KG1 (cell line): ENCODE data around the gene PRDM16.

Source experiments
- DNase-seq: peaks from one replicate; lab custom pipeline; 2025; lab: John Stamatoyannopoulos, UW

The PRDM16 gene

DNA sequence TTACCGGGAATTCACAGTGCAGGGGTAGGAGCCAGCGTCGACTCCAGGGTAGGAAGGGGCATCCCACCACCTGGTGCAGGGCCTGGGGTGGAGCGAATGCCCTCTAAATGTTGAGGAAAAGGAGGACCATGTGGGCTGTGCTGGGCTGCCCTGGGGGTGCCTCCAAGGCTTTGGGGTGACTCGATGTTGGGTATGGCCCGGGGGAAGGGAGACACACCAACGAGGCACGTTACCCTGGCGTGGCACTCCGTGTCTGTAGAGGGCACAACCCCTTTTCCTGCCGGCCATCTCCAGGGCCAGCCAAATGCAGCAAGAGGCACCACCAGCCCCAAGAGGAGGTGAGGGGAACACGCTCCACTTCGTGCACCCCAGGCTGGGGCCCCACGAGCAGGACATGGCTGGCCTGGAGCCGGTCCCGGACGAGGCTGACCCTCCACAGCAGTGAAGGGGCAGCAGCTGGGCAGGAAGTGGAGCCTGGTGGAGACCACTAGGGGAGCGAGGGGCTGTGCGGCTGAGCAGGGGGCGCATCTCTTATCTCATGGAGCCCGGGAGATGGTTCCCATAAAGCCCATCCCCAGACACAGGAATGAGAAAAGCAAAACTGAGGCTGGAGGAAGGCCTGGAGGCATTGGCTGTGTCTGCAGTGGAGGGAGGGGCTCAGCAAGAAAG lies 36.5 kb upstream of the PRDM16 start:
- DNase-seq, result no peak

DNA sequence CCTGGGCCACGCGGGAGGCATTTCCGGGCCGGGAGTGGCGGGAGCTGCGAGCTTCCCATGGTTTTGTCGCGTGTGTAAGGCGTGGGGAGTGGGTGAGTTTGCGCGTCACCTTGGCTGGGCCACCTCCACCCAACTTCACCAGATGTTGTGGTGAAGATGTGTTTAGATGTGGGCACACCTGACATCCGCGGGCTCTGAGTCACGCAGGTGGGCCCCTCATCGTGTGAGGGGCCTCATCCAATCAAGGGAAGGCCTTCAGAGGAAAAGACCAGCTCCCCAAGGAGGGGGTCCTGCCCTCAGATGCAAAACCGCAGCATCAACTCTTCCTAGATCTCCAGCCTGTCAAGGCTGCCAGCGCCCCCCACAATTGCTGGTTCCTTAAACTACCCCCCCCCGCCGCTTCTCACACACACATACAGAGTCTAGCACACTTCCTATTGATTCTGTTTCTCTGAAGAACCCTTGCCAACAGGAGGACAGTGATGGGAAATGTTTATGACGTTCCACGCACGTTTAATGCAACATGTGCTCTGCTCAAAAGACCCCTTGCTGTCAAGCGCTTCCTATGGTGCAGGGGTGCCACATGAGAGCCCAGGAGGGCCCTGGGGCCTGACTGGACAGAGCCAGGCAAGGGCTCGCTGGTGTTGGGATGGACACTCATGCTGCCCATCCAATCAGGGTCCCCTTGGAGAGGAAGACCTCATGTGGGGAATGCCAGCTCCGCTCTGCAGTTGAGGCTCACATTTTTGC lies 35.8 kb upstream of the PRDM16 start:
- DNase-seq, result no peak

GRCh38 chr1:3033790-3034090 lies 35.3 kb upstream of the PRDM16 start:
- no peak for DNase-seq

- DNase-seq, result no peak
These were observed 34.8 kb upstream of the PRDM16 start for GRCh38 chr1:3034162-3034561.

DNA sequence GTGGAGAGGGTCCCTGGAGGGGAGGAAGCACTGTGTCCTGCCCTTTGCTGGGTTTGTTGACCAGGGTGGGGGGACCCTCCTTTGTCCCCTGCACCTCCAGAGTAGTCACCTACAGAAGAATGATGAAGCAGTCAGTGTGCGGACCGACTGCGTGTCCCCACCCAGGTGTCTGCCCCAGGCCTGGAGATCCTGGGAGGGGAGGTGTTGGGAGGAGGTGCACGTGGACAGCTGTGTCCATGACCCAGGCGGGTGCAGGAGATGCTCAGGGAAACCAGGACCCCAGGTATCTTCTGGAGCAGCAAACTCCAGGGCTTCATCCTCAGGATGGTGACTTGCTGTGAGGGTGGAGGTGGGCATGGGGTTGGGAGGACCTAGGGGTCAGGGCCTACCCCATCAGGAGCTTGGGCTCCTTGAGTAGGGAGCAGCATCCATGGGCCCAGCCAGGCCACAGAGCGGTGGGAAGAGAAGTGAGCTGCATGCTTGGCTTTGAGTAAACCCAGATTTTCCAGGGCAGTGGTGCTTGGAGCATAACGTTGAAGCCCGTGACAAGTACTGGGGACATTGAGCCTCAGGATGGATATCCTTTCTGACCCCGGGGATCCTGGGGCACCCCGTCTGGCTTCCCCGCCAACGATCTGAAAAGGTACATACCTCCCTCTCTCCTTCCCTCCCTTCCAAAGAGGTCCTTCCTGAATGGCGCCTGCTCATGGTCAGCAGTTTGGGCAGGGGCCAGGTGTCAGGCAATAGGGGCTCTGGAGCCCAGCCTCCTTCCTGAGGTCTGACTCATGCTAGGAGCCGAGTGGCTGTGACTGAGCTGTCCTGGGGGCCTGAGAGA lies 34.1 kb upstream of the PRDM16 start:
- DNase-seq, result no peak

DNA sequence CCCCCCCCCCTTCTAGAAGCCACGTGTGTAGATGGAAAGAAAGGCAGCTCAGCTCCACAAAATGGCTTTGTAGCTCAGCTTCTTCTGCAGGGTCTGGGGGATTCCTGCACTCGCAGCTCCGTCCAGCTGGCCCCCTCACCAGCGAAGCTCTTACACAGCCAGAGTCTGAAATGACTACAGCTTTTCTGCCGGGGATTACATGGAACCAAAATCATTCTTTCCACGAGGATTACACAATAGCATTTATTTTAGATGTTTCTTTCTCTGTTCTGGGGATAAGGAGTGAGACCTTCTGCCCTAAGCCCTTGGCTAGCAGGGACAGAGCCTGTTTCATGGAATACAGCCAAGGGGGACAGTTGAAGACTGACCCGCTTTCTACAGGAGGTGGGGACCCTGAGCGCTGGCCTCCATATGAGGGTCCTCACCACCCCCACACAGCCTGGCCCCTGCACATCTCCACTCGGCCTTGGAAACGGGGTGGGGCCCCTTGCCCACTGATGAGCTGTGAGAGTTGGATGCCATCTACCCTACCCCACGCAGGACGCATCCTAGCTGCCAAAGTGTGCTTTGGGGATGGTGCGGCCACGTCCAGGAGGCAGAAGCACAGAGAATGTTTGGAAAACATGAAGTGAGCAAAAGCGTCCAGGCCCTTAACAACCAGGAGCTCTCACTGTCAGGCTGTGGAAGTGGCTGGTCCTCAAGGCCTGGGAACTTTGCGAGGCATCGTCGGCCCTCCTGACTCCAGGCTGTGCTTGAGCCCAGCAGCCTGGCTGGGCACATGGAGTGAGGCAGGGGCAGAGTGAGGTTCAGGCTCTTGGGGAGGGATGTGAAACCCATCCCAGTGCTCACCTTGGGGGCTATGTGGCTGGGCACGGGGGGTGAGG lies 33.2 kb upstream of the PRDM16 start:
- DNase-seq, result no peak

DNA sequence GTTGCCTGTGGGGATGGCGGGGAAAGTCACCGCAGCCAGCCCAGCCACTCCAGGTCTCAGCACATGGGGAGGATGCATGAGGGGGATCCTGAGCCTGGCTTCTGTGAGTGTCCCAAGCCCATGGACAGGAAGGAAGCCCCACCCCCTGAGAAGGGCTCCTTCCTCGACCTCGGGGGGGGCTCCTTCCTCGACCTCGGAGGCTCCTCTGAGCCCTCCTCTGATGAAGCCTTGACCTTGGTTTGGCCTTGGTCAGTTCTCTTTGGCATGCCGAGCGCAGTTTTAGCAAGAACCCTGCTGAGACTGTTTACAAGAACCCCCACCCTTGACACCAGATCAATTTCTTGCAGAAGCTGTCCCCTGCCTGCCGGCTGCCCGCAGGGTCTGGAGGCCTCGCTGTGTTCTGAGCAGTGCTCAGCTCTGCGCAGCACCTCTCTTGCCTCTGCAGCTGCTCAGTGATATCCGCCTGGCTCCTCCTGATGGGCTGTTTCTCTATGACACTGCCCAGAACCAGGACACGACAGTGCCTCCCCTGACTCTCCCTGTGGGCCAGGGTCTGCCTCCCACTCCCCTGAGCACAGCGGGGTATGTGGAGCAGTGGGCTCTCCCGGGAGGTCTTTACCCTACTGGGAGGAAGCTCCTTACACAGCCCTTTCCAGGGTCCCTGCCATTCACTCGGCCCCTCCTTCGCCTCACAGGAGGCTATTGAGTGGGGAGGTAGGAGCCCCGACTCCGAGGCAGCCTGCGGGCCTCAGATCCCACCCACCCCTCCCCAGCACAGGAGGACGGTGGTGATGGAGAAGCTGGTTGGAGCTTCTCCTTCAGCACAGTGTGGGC lies 32.3 kb upstream of the PRDM16 start:
- DNase-seq, result no peak

GRCh38 chr1:3037281-3038040 lies 31.5 kb upstream of the PRDM16 start:
- no peak for DNase-seq

GRCh38 chr1:3038113-3038551 lies 30.9 kb upstream of the PRDM16 start:
- no peak for DNase-seq

- DNase-seq, result no peak
These were observed 30.3 kb upstream of the PRDM16 start for GRCh38 chr1:3038571-3039181.

DNA sequence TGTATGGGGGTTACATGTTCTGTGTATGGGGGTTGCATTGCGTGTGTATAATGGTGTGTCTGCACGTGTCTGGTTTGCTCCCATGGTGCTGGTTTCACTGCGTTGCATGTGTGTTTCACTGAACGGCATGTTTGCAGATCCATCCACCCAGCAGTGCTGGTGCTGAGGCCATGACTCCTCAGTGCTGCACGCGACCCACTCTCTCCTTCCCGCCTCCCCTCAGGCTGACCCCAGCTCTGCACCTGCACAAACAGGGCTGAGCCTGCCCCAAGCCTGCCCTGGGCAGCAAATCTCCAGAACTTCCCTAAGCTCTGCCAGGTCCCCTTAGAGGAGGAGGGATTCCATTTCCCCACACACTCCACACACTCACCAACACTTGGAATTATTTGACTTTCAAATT lies 29.0 kb upstream of the PRDM16 start:
- no peak for DNase-seq

DNA sequence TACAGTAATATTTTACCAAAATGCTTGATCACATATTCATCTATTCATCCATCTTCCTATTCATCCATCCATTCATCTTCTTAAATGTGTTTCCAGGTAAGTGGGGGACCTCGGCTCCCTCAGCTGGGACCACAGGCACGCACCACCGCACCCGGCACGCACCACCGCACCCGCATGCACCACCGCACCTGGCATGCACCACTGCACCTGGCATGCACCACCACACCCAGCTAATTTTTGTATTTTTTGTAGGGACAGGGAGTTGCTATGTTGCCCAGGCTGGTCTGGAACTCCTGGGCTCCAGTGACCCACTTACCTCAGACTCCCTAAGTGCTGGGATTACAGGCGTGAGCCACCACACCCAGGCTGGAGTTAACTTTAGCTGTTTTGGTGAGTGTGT lies 26.5 kb upstream of the PRDM16 start:
- no peak for DNase-seq

DNA sequence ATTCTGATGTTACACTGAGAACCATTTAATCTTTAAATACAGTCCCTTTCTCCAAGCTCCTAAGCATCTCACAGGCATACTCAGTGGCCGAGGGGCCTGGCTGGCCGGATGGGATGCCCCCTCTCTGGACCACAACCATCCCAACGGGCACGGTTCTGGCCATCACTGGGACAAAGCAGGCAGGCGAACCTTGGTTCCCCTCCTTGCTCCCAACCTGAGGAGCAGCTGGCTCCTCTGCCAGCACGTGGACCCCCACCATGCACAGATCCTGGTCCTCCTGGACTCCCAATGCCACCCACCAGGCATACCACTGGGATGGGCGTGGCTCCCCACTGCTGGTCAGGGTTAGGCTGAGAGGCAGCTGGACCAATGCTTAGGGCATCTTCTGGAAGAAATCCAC lies 19.8 kb upstream of the PRDM16 start:
- no peak for DNase-seq

- no peak for DNase-seq
These were observed 19.1 kb upstream of the PRDM16 start for GRCh38 chr1:3049905-3050304.

- DNase-seq, result no peak
These were observed 18.4 kb upstream of the PRDM16 start for GRCh38 chr1:3050603-3051002.

DNA sequence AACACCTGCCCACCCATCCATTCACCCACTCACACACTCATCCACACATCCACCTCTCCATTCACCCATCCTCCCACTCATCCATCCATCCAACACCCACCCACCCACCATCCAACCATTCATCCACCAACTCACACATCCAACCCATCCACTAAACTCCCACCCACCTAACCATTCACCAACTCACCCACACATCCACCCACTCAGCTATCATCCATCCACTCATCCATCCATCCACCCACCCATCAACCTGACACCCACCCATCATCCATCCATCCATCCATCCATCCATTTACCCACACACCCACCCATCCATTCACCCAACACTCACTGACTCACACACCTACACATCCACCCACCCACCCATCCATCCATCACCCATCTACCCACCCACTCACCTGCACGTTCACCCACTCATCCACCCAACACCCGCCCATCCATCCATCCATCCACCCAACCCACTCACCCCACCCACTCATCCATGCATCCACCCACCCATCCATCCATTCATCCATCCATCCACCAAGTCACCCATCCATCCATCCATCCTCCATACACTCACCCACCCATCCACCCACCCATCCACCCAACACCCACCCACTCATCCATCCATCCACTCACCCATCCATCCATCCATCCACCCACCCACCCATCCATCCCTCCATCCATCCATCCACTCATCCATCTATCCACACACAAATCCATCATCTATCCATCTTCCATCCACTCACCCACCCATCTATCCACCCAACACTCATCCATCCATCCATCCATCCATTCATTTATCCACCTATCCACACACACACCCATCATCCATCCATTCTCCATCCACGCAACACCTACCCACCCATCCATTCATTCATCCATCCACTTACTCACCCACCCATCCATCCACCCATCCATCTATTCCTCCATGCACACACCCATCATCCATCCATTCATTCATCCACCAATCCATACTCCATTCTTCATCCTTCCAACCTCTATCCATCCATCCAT lies 17.4 kb upstream of the PRDM16 start:
- no peak for DNase-seq

DNA sequence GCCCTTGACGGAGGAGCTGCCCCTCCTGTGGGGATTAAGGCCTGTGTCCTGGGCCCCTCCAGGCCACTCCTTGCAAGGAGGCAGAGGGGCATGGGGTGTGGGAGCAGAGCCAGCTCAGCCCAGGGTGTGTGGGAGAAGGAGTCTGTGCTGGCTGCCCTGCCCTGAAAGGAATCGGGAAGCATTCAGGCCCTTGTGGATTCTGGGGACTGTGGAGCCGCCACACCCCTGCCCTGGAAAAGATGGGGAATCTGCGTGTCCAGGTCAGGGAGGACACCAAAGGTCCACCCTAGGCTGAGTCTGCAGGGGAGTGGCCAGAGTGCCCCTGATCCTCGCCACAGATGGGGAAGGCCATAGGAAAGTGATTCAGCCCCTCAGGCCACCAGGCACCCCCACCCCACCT lies 16.5 kb upstream of the PRDM16 start:
- no peak for DNase-seq

DNA sequence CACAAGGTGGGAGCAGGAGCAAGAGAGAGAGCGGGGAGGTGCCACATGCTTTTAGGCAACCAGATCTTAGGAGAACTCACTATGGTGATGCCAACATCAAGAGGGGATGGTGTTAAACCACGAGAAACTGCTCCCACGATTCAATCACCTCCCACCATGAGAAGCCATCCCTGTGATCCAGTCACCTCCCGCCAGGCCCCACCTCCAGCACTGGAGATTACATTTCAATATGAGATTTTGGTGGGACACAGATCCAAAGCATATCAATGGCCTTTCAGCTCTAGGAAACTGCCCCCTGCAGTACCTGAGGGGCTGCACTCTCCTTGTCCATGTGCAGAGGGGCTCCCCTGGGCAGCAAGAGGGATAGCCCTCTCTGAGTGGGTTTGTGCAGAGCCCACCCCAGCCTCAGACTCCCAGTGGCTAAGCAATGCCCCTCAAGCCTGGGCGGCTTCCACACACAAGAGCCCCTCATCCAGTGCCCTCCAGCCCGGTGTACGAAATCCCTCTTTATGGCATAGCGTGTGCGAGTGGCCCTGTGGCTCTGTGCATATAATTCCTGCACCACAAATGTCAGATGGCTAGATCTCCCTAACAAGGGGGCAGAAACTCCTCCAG lies 15.5 kb upstream of the PRDM16 start:
- DNase-seq, result no peak
